ENCODE data around the gene TMEM242. TPM values are rescaled to one million over a fixed set of nuclear protein-coding genes. Genes with fewer than 3 reads are reported as not detected.

Gene TMEM242
- total and polyA plus RNA-seq, 2 of the 8 experiments (the other 6 are each of a cell fraction or from before 2014, with no cell fraction given), result 2.4 to 9.0 TPM

- H3K4ac ChIP-seq (replicated peaks; ENCODE audit: insufficient read length, low read depth, low read length), result no peak overlapping the region
- H4K20me1 ChIP-seq (replicated peaks in 1 of 2; ENCODE audit: control insufficient read depth in 1 of 2, insufficient read depth in 2 of 2, low read length in 2 of 2), result peaks cover 0 to 9% of the 10 kb centered on the region in 2 experiments
- no peaks in the 10 kb centered on the region for H3K36me3 ChIP-seq (ENCODE audit: control insufficient read depth in 2 of 4, insufficient read depth in 4 of 4, low read length in 3 of 4)
- H3K4me2 ChIP-seq (ENCODE audit: insufficient read depth in 1 of 2, low read depth in 2 of 2, low read length in 2 of 2), result no peak overlapping the region
- H3K79me1 ChIP-seq (ENCODE audit: low read depth, low read length), result no peaks in the 10 kb centered on the region; the same call in 1 of the 2 replicates
- H3K27me3 ChIP-seq (replicated peaks in 1 of 4; ENCODE audit: control insufficient read depth in 3 of 4, extremely low read depth in 1 of 4, insufficient read depth in 3 of 4, low read length in 3 of 4), result peaks cover 0 to 12% (median 7%) of the 10 kb centered on the region in 4 experiments; a peak in 4 of 7 replicates
- H3K79me2 ChIP-seq (ENCODE audit: control insufficient read depth in 1 of 2, insufficient read depth in 2 of 2, low read length in 2 of 2), result no peaks in the 10 kb centered on the region
- no peak overlapping the region for H2BK12ac ChIP-seq (ENCODE audit: low read depth, low read length)
- H4K5ac ChIP-seq (ENCODE audit: insufficient read length, low read depth, low read length), result no peak overlapping the region
- H2BK120ac ChIP-seq (replicated peaks; ENCODE audit: low read depth, low read length), result no peak overlapping the region
- peak overlapping the region; percentile 97 for H3K56ac ChIP-seq (replicated peaks; ENCODE audit: insufficient read length, low read depth, low read length)
- H3K14ac ChIP-seq (ENCODE audit: insufficient read length), result no peak overlapping the region
- no peak overlapping the region for H4K8ac ChIP-seq (ENCODE audit: extremely low read depth, insufficient read depth, low read length)
- DNase-seq (ENCODE audit: low read depth in 1 of 2, low spot score in 2 of 2), result no peak
- POLR2A ChIA-PET (ENCODE audit: partially characterized antibody), result no interaction called here
- H2BK20ac ChIP-seq (ENCODE audit: low read length), result 0 out of 2 replicates have a peak overlapping the region, but pooled peaks have one; percentile 34
- H3K18ac ChIP-seq (ENCODE audit: extremely low read depth, low read length), result no peak overlapping the region
- H3K9me3 ChIP-seq (ENCODE audit: insufficient read depth in 2 of 2, low read depth in 1 of 2, low read length in 1 of 2), result no peaks in the 10 kb centered on the region
- H3K9ac ChIP-seq (replicated peaks in 1 of 4; ENCODE audit: extremely low read depth in 1 of 4, low read depth in 3 of 4, low read length in 3 of 4), result no peak overlapping the region; a peak in 1 of 7 replicates
- H3K4me3 ChIP-seq (ENCODE audit: extremely low read depth in 1 of 4, insufficient read depth in 2 of 4, low read depth in 3 of 4, low read length in 4 of 4), result no peak overlapping the region
- H2AFZ ChIP-seq (ENCODE audit: low read length), result no peak overlapping the region
- peak overlapping the region; percentile 67; the same call in 1 of the 2 replicates for H2AK5ac ChIP-seq (ENCODE audit: low read depth, low read length)
- no peak for FAIRE-seq
- no peak overlapping the region for H2BK5ac ChIP-seq (ENCODE audit: low read depth, low read length)
- H4K91ac ChIP-seq (replicated peaks; ENCODE audit: insufficient read length, low read length), result no peak overlapping the region
- WGBS, 2 experiments (ENCODE audit: extremely low coverage in 1 of 2, insufficient coverage in 1 of 2, insufficient read length in 1 of 2, insufficient replicate concordance in 2 of 2, low coverage in 1 of 2, low lambda C conversion rate in 2 of 2, missing lambda C conversion rate in 1 of 2), result 94% methylated on average over 1 of the region's 1 CpG; no CpG with 5 or more reads in 1 of the 2 experiments
- no peak overlapping the region for H3K23ac ChIP-seq (ENCODE audit: insufficient read length)
- CTCF ChIA-PET (ENCODE audit: partially characterized antibody), result no interaction called here
- H3K27ac ChIP-seq (ENCODE audit: low read depth, low read length), result no peak overlapping the region
- H3K4me1 ChIP-seq (replicated peaks in 1 of 4; ENCODE audit: control insufficient read depth in 3 of 4, insufficient read depth in 4 of 4, low read length in 3 of 4), result peaks cover 2 to 14% (median 8%) of the 10 kb centered on the region in 4 experiments
- peaks cover 15% of the 10 kb centered on the region; the same call in 1 of the 2 replicates for H3K23me2 ChIP-seq (ENCODE audit: low read depth, low read length)
- H2BK15ac ChIP-seq (ENCODE audit: low read length), result 0 out of 2 replicates have a peak overlapping the region, but pooled peaks have one; percentile 25
- TF ChIP-seq SP4 (IDR thresholded peaks at IDR 0.05; ENCODE audit: low read length), result no peak
- no peak for TF ChIP-seq PHF8 (conservative IDR thresholded peaks at IDR 0.05; ENCODE audit: low read depth, low read length)
- TF ChIP-seq BRCA1 (IDR thresholded peaks at IDR 0.05; ENCODE audit: low read depth, low read length), result no peak
- no peak for TF ChIP-seq CBX5 (IDR thresholded peaks at IDR 0.05; ENCODE audit: low read depth, low read length)
- no peak for TF ChIP-seq JUND (IDR thresholded peaks at IDR 0.05; ENCODE audit: low read length)
- no peak for TF ChIP-seq RNF2 (IDR thresholded peaks at IDR 0.05; ENCODE audit: borderline replicate concordance, low read depth, low read length, missing control alignments, poor library complexity, severe bottlenecking)
- no peak for TF ChIP-seq SIRT6 (IDR thresholded peaks at IDR 0.05; ENCODE audit: low read length)
- no peak for TF ChIP-seq TBP (IDR thresholded peaks at IDR 0.05; ENCODE audit: low read depth, low read length)
- no peak for TF ChIP-seq ATF2 (IDR thresholded peaks at IDR 0.05; ENCODE audit: low read length)
- no peak for TF ChIP-seq TEAD4 (IDR thresholded peaks at IDR 0.05; ENCODE audit: low read depth, low read length)
- no peak for TF ChIP-seq EZH2 (IDR thresholded peaks at IDR 0.05; ENCODE audit: low read depth, low read length, severe bottlenecking)
Observed at GRCh38 chr6:157270308-157270707, 53.0 kb downstream of the TMEM242 start.

All from H1 (cell line).